ENCODE measurements around the gene HEY2.
"Not testable (repeated sequence)": the region's sequence is repeated elsewhere in the genome, so short reads cannot be mapped to it uniquely, and the experiment has no call there.

HEY2 gene

GRCh38 chr6:125797120-125797885, 47.9 kb downstream of the HEY2 start:
- no peak for DNase-seq

GRCh38 chr6:125797886-125798444, 48.5 kb downstream of the HEY2 start:
- DNase-seq = no peak

- no peak for DNase-seq
Measured at GRCh38 chr6:125798734-125799508, 49.5 kb downstream of the HEY2 start.

GRCh38 chr6:125802383-125802782, 53.0 kb downstream of the HEY2 start:
- DNase-seq = no peak

- DNase-seq = no peak
Measured at GRCh38 chr6:125802943-125803377, 53.5 kb downstream of the HEY2 start.

GRCh38 chr6:125804264-125804663, 54.8 kb downstream of the HEY2 start:
- no peak for DNase-seq

- DNase-seq = not testable (repeated sequence)
Measured at GRCh38 chr6:125804866-125805425, 55.5 kb downstream of the HEY2 start.

GRCh38 chr6:125806813-125807212, 57.4 kb downstream of the HEY2 start:
- no peak for DNase-seq

GRCh38 chr6:125807293-125807692, 57.9 kb downstream of the HEY2 start:
- no peak for DNase-seq

GRCh38 chr6:125808060-125808459, 58.6 kb downstream of the HEY2 start:
- no peak for DNase-seq

- DNase-seq = no peak
Measured at GRCh38 chr6:125808591-125808990, 59.2 kb downstream of the HEY2 start.

GRCh38 chr6:125809570-125810170, 60.2 kb downstream of the HEY2 start:
- no peak for DNase-seq

GRCh38 chr6:125810445-125810844, 61.0 kb downstream of the HEY2 start:
- no peak for DNase-seq

Data from activated CD4-positive, alpha-beta T cell treated with anti-CD3 and anti-CD28 coated beads, Interleukin-2, amount 50 U/mL, for 4 hours (primary cell).